Measurements from ENCODE around the gene TMEM208. TPM values are rescaled to one million over a fixed set of nuclear protein-coding genes. Genes with fewer than 3 reads are reported as not detected.

The TMEM208 gene
- total RNA-seq, 1 experiment from 2014 or later, result 19.5 TPM

- Histone ChIP-seq H3K79me2 (ENCODE audit: low read length) (peaks cover 18% of the 10 kb centered on the region), H3K9me2 (replicated peaks; ENCODE audit: insufficient read depth, low read length) (no peaks in the 10 kb centered on the region), H2AFZ (ENCODE audit: low read length) (no peak overlapping the region), H3K36me3 (ENCODE audit: insufficient read depth, low read length) (peaks cover 6% of the 10 kb centered on the region; the same call in 1 of the 2 replicates), H3K4me2 (ENCODE audit: low read depth, low read length, poor library complexity, severe bottlenecking) (no peak overlapping the region), H3K4me3 (ENCODE audit: low read length) (no peak overlapping the region), H4K20me1 (ENCODE audit: insufficient read depth, low read depth, low read length) (peaks cover 17% of the 10 kb centered on the region), H3K27me3 (ENCODE audit: low read length) (no peaks in the 10 kb centered on the region), H3K27ac (ENCODE audit: low read length) (no peak overlapping the region), H3K9me3 (ENCODE audit: low read length) (no peaks in the 10 kb centered on the region), H3K4me1 (ENCODE audit: low read length) (peaks cover 20% of the 10 kb centered on the region), H3K9ac (ENCODE audit: low read length) (no peak overlapping the region)
- DNase-seq, result no peak
These were observed 38.1 kb upstream of the TMEM208 start for GRCh38 chr16:67188798-67189197.

GRCh38 chr16:67190041-67190440 lies 36.9 kb upstream of the TMEM208 start, which contains the start of gene EXOC3L1:
Gene EXOC3L1 (minus strand): TSS chr16:67190136. CDS start chr16:67189676, 460 bp downstream.
- H3K9me2 ChIP-seq (replicated peaks; ENCODE audit: insufficient read depth, low read length), result no peaks in the 10 kb centered on the region
- H3K79me2 ChIP-seq (ENCODE audit: low read length), result peaks cover 26% of the 10 kb centered on the region
- no peak within 1 kb of the TSS; the same call in 1 of the 2 replicates for H2AFZ ChIP-seq (ENCODE audit: low read length)
- H3K4me3 ChIP-seq (ENCODE audit: low read length), result no peak within 1 kb of the TSS
- H3K4me2 ChIP-seq (ENCODE audit: low read depth, low read length, poor library complexity, severe bottlenecking), result no peak within 1 kb of the TSS
- H3K27ac ChIP-seq (ENCODE audit: low read length), result no peak within 1 kb of the TSS
- peaks cover 12% of the 10 kb centered on the region; the same call in 1 of the 2 replicates for H3K36me3 ChIP-seq (ENCODE audit: insufficient read depth, low read length)
- H3K4me1 ChIP-seq (ENCODE audit: low read length), result peaks cover 16% of the 10 kb centered on the region
- H3K9ac ChIP-seq (ENCODE audit: low read length), result no peak within 1 kb of the TSS
- no peaks in the 10 kb centered on the region for H3K9me3 ChIP-seq (ENCODE audit: low read length)
- peaks cover 28% of the 10 kb centered on the region for H4K20me1 ChIP-seq (ENCODE audit: insufficient read depth, low read depth, low read length)
- DNase-seq, result no peak
- H3K27me3 ChIP-seq (ENCODE audit: low read length), result no peaks in the 10 kb centered on the region

DNA sequence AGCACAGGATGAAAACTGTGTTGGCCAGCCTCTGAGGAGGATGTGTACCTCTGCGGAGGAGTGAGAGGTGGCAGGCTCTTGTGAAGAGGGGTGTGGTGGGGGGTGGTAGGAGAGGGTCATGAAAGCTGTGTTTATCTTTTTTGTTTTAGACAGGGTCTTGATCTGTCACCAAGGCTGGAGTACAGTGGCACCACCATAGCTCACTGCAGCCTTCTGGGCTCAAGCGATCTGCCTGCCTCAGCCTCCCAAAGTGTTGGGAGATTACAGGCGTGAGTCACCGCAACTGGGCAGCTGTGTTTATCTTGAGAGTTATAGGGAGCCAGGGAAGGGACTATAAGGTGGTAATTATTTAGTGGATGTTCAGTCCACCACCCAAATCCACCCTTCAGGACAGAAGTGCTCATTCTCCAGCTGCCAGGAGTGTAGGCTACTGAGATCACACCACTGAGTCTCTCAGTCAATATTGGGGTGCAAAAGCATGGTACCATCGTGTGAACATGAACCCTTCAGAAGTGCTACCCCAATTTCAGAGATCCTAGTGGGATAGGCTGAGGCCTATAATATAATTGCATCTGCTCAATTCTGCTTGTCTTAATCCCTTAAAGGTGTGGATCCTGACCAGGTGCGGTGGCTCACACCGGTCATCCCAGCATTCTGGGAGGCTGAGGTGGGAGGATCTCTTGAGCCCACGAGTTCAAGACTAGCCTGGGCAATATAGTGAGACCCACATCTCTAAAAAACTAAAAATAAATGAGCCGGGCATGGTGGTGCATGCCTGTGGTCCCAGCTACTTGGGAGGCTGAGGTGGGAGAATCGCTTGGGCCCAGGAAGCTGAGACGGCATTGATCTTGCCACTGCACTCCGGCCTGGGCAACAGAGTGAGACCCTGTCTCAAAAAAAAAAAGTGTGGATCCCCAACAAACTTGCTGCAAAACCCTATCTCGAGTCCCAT lies 36.2 kb upstream of the TMEM208 start:
- no peaks in the 10 kb centered on the region for H3K9me2 ChIP-seq (replicated peaks; ENCODE audit: insufficient read depth, low read length)
- H3K79me2 ChIP-seq (ENCODE audit: low read length), result peaks cover 26% of the 10 kb centered on the region
- no peak overlapping the region for H3K4me2 ChIP-seq (ENCODE audit: low read depth, low read length, poor library complexity, severe bottlenecking)
- H3K27me3 ChIP-seq (ENCODE audit: low read length), result no peaks in the 10 kb centered on the region
- H3K36me3 ChIP-seq (ENCODE audit: insufficient read depth, low read length), result peaks cover 12% of the 10 kb centered on the region; the same call in 1 of the 2 replicates
- no peaks in the 10 kb centered on the region for H3K9me3 ChIP-seq (ENCODE audit: low read length)
- no peak overlapping the region for H3K27ac ChIP-seq (ENCODE audit: low read length)
- H3K9ac ChIP-seq (ENCODE audit: low read length), result no peak overlapping the region
- peaks cover 16% of the 10 kb centered on the region for H3K4me1 ChIP-seq (ENCODE audit: low read length)
- H3K4me3 ChIP-seq (ENCODE audit: low read length), result no peak overlapping the region
- H2AFZ ChIP-seq (ENCODE audit: low read length), result no peak overlapping the region; the same call in 1 of the 2 replicates
- H4K20me1 ChIP-seq (ENCODE audit: insufficient read depth, low read depth, low read length), result peaks cover 28% of the 10 kb centered on the region
- DNase-seq, result no peak

GRCh38 chr16:67191411-67191994 lies 35.4 kb upstream of the TMEM208 start:
- Histone ChIP-seq H3K9me2 (replicated peaks; ENCODE audit: insufficient read depth, low read length) (no peaks in the 10 kb centered on the region), H3K27me3 (ENCODE audit: low read length) (no peaks in the 10 kb centered on the region)

DNA sequence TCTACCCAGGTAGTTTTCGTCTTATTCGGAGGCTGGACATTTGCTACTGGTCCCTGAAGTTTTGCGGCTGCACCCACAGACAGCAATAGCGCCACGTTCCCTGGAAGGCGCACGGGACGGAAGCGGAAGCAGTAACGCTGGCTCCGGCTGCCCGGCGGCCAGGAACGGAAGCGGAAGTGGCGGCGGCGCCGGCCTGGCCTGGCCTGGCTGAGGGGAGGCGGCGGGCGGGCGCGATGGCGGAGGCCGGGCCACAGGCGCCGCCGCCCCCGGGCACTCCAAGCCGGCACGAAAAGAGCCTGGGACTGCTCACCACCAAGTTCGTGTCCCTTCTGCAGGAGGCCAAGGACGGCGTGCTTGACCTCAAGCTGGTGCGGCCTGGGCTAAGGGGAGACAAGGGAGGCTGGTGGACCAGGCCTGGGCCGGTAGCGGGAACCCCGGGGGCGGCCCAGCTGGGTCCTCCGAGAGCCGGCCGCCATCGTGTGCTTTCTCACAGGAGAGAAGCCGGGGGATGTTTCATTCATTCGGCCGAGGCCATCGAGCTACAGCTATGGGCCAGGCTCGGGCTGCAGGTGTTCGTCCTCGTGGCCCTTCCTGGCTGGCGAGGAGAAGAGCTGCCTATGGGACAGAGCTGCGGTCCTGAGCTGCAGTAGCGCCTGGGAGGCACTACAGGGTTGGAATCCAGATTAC lies 34.8 kb upstream of the TMEM208 start, which contains the start of gene E2F4:
Gene E2F4 (plus strand): TSS at position 161 of the 687 bp plus-strand sequence. CDS start 73 bp downstream, at position 234.
- H3K4me2 ChIP-seq (ENCODE audit: low read depth, low read length, poor library complexity, severe bottlenecking), result peak within 1 kb of the TSS; percentile 99
- 0 out of 2 replicates have a peak within 1 kb of the TSS, but pooled peaks have one; percentile 70 for H2AFZ ChIP-seq (ENCODE audit: low read length)
- peak within 1 kb of the TSS; percentile 100 for H3K9ac ChIP-seq (ENCODE audit: low read length)
- peaks cover 12% of the 10 kb centered on the region; the same call in 1 of the 2 replicates for H3K36me3 ChIP-seq (ENCODE audit: insufficient read depth, low read length)
- H3K27ac ChIP-seq (ENCODE audit: low read length), result peak within 1 kb of the TSS; percentile 58; the same call in 1 of the 2 replicates
- H3K9me3 ChIP-seq (ENCODE audit: low read length), result no peaks in the 10 kb centered on the region
- H3K9me2 ChIP-seq (replicated peaks; ENCODE audit: insufficient read depth, low read length), result no peaks in the 10 kb centered on the region
- peaks cover 16% of the 10 kb centered on the region for H3K4me1 ChIP-seq (ENCODE audit: low read length)
- DNase-seq, result peak; percentile 97
- H4K20me1 ChIP-seq (ENCODE audit: insufficient read depth, low read depth, low read length), result peaks cover 28% of the 10 kb centered on the region
- no peaks in the 10 kb centered on the region for H3K27me3 ChIP-seq (ENCODE audit: low read length)
- H3K4me3 ChIP-seq (ENCODE audit: low read length), result peak within 1 kb of the TSS; percentile 100
- peaks cover 26% of the 10 kb centered on the region for H3K79me2 ChIP-seq (ENCODE audit: low read length)

More at GRCh38 chr16:67191411-67191994, 35.4 kb upstream of the TMEM208 start:
- Histone ChIP-seq H3K36me3 (ENCODE audit: insufficient read depth, low read length) (peaks cover 12% of the 10 kb centered on the region; the same call in 1 of the 2 replicates), H3K9me3 (ENCODE audit: low read length) (no peaks in the 10 kb centered on the region), H3K4me1 (ENCODE audit: low read length) (peaks cover 16% of the 10 kb centered on the region), H2AFZ (ENCODE audit: low read length) (0 out of 2 replicates have a peak overlapping the region, but pooled peaks have one; percentile 70), H3K27ac (ENCODE audit: low read length) (no peak overlapping the region), H3K9ac (ENCODE audit: low read length) (peak overlapping the region; percentile 100; the same call in 1 of the 2 replicates), H3K4me2 (ENCODE audit: low read depth, low read length, poor library complexity, severe bottlenecking) (peak overlapping the region; percentile 99), H4K20me1 (ENCODE audit: insufficient read depth, low read depth, low read length) (peaks cover 28% of the 10 kb centered on the region), H3K79me2 (ENCODE audit: low read length) (peaks cover 26% of the 10 kb centered on the region), H3K4me3 (ENCODE audit: low read length) (peak overlapping the region; percentile 100)
- DNase-seq, result no peak

DNA sequence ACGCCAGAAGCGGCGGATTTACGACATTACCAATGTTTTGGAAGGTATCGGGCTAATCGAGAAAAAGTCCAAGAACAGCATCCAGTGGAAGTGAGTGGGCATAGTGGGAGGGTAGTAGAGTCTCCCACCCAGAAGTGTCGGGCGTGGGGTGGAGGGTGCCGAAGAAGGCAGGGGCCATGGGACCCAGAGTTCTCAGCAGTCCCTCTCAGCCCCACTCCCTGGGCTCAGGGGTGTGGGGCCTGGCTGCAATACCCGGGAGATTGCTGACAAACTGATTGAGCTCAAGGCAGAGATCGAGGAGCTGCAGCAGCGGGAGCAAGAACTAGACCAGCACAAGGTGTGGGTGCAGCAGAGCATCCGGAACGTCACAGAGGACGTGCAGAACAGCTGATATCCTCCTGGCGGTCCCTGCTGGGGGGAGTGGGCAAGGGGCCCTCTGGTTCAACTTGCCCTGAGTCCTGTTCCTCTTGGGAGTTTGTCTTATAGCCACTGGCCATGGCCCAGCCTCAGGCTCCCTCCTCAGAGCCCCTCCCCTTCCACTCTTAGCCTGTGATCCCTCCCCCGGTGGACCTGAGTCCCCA lies 34.1 kb upstream of the TMEM208 start:
- peak; percentile 69 for DNase-seq
- Histone ChIP-seq H2AFZ (ENCODE audit: low read length) (no peak overlapping the region), H4K20me1 (ENCODE audit: insufficient read depth, low read depth, low read length) (peaks cover 31% of the 10 kb centered on the region), H3K4me1 (ENCODE audit: low read length) (peaks cover 16% of the 10 kb centered on the region), H3K36me3 (ENCODE audit: insufficient read depth, low read length) (peaks cover 12% of the 10 kb centered on the region; the same call in 1 of the 2 replicates), H3K9me2 (replicated peaks; ENCODE audit: insufficient read depth, low read length) (no peaks in the 10 kb centered on the region), H3K27ac (ENCODE audit: low read length) (peak overlapping the region; percentile 58; the same call in 1 of the 2 replicates), H3K9me3 (ENCODE audit: low read length) (no peaks in the 10 kb centered on the region), H3K79me2 (ENCODE audit: low read length) (peaks cover 26% of the 10 kb centered on the region), H3K4me2 (ENCODE audit: low read depth, low read length, poor library complexity, severe bottlenecking) (peak overlapping the region; percentile 99), H3K9ac (ENCODE audit: low read length) (peak overlapping the region; percentile 100), H3K4me3 (ENCODE audit: low read length) (peak overlapping the region; percentile 100), H3K27me3 (ENCODE audit: low read length) (no peaks in the 10 kb centered on the region)

GRCh38 chr16:67193536-67193935 lies 33.4 kb upstream of the TMEM208 start:
- H3K36me3 ChIP-seq (ENCODE audit: insufficient read depth, low read length), result peaks cover 13% of the 10 kb centered on the region; the same call in 1 of the 2 replicates
- H3K27ac ChIP-seq (ENCODE audit: low read length), result peak overlapping the region; percentile 5; the same call in 1 of the 2 replicates
- no peak overlapping the region for H2AFZ ChIP-seq (ENCODE audit: low read length)
- peak overlapping the region; percentile 99 for H3K4me2 ChIP-seq (ENCODE audit: low read depth, low read length, poor library complexity, severe bottlenecking)
- H3K79me2 ChIP-seq (ENCODE audit: low read length), result peaks cover 26% of the 10 kb centered on the region
- no peak for DNase-seq
- peak overlapping the region; percentile 100 for H3K9ac ChIP-seq (ENCODE audit: low read length)
- peaks cover 16% of the 10 kb centered on the region for H3K4me1 ChIP-seq (ENCODE audit: low read length)
- H3K9me2 ChIP-seq (replicated peaks; ENCODE audit: insufficient read depth, low read length), result no peaks in the 10 kb centered on the region
- no peaks in the 10 kb centered on the region for H3K27me3 ChIP-seq (ENCODE audit: low read length)
- no peaks in the 10 kb centered on the region for H3K9me3 ChIP-seq (ENCODE audit: low read length)
- H4K20me1 ChIP-seq (ENCODE audit: insufficient read depth, low read depth, low read length), result peaks cover 34% of the 10 kb centered on the region
- peak overlapping the region; percentile 100 for H3K4me3 ChIP-seq (ENCODE audit: low read length)
